ENCODE results near the gene BCAS3.

DNA sequence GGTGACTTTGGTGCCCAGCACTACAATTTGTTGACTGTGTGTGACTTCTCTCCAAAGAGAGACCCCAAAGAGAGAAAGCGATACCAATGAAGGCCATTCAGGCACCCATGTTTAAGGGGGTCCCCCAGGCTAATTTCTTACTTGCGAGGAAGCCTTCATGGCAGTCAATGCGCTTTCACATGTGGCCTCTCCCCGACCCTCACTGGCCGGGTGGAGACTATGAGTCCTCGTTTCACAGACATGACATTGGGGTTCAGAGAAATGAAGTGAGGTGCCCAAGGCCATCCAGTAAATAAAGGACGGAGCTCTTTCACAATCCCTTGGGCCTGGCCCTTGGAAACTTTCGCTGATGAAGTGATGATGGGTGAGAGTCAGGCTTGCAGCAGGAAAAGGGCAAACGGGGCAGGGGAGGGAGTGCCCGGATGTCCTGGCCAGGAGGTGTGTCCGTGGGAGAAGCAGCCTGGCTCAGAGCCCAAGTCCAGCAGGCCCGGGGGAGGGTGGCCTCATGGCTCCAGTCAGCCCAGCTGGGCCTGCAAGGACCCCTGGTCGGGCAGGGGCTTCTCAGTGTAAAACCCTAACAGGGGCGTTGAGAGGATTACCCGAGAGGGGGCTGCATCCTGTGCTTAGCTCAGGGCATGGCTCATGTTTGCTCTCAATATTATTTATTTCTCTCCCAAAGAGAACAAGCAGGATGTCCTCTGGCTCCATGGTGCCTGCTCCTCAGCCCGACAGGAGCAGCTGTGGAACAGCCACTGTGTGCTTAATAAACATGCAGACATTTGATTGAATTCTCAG lies 736.7 kb downstream of the BCAS3 start:
- TF ChIP-seq POLR2A (IDR thresholded peaks at IDR 0.05) (no peak), CTCF (IDR thresholded peaks at IDR 0.05 in 8 of 11, conservative IDR thresholded peaks at IDR 0.05 in 3 of 11) (no peak)

Data from spleen (tissue), 7 donors.